HG02610 (cell line): ENCODE measurements around the gene MYH6.

Source experiments
- ATAC-seq: cut with Tn5 transposase; IDR thresholded peaks from one replicate; pipeline ENCODE4 v1.9.1; 2021; ENCODE audit warnings: mild to moderate bottlenecking, moderate library complexity; ENCODE audit not compliant: unreplicated experiment

MYH6 gene

GRCh38 chr14:23359722-23360447 is 48.2 kb downstream of the MYH6 start:
- no peak for ATAC-seq

GRCh38 chr14:23359167-23359626 is 48.9 kb downstream of the MYH6 start:
- ATAC-seq = no peak

- ATAC-seq = no peak
Observed at GRCh38 chr14:23358553-23359166, 49.4 kb downstream of the MYH6 start.

- ATAC-seq = no peak
Observed at GRCh38 chr14:23358042-23358441, 50.0 kb downstream of the MYH6 start.

DNA sequence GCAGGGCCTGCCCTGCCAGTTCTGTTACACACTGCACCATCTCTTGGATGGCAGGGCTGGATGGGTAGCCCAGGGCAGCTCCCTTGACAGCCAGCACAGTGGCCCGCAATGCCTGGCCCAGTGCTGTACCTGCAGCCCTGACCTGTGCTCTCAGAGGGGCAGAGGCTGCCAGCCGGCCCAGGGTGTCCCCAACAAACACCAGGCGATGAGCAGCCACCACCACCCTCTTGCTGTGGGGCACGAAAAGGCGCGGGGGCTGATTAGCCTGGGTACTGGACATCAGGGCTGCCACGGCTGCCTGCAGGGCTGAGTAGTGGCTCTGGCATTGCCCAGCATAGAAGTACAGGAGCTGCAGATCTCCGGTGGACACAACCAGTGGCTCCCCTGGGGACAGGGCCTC is 50.8 kb downstream of the MYH6 start:
- ATAC-seq = no peak

GRCh38 chr14:23356662-23357061 is 51.4 kb downstream of the MYH6 start:
- ATAC-seq = no peak

GRCh38 chr14:23355871-23356435 is 52.1 kb downstream of the MYH6 start:
- no peak for ATAC-seq

DNA sequence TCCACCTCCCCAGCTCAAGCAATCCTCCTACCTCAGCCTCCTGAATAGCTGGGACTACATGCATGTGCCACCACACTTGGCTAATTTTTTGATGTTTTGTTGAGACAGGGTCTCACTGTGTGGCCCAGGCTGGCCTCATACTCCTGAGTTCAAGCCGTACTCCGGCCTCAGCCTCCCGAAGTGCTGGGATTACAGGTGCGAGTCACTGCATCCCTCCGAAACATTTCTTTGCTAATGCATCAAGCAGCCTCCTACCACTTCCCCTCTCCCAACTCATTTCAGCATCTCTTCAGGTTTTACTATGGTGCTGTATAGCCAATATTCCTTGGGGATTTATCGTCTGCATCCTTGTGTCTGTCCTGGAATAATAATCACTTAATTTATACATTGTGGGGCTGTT is 53.1 kb downstream of the MYH6 start:
- ATAC-seq = no peak

DNA sequence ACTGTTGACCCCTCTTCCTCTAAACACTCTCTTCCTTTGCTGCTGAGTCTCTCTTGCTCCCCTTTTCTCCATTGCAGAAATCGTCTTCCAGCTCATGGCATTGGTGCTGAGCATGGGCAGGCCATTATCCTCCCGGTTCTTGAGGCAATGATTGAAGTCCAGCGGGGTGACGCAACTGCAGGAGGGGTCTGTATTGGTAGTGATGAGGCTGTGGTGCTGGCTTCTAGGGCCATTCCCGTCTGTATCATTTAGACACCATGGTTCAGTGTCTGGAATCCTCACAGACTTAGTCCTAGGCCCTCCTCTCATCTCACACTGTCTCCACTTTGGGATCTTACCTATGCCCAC is 54.7 kb downstream of the MYH6 start:
- no peak for ATAC-seq

DNA sequence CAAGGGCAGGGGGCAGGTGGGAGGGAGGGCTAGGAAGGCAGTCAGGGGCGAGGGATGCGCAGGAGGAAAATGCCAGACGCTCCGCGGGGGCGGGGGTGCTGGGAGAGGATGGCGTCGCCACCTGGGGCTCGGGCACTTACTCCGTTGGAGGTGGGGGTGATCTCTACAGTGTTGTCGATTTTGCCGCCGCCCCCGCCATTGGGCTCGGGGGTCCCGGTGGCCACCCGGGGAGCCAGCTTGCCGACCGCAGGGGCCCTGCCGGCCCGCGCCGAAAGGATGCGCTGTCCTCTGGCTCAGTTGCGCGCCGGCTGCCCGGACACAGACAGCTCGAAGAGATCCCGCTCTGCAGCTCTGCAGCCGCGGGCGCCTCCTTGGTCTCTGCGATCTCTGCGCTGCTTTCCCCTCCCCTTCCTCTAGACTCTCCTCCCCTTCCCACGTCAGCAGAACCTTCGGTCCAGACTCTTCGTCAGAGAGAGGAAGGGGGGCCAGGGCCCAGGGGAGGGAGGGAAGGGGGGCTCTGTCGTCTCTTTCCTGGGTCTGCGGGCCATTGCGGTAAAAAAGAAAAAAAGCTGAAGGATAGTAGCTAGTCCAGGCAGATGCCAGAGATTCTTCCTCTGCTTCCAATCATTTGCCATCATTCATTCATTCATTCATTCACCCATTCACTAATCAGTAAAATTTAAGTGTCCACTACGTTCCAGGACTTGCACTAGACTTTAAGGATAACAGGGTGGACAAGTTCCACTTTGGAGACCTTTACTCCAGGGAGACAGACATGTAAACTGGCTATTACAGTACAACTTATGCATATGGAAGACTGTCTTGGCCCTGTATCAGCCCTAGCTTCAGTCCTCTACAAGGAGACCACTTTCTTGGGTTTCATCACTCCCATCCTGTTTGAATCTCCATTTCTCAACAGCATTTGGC is 55.3 kb downstream of the MYH6 start, which contains the start of gene SLC22A17:
SLC22A17 (minus strand) TSS at position 382 of the 927 bp plus-strand sequence.
- ATAC-seq = no peak

DNA sequence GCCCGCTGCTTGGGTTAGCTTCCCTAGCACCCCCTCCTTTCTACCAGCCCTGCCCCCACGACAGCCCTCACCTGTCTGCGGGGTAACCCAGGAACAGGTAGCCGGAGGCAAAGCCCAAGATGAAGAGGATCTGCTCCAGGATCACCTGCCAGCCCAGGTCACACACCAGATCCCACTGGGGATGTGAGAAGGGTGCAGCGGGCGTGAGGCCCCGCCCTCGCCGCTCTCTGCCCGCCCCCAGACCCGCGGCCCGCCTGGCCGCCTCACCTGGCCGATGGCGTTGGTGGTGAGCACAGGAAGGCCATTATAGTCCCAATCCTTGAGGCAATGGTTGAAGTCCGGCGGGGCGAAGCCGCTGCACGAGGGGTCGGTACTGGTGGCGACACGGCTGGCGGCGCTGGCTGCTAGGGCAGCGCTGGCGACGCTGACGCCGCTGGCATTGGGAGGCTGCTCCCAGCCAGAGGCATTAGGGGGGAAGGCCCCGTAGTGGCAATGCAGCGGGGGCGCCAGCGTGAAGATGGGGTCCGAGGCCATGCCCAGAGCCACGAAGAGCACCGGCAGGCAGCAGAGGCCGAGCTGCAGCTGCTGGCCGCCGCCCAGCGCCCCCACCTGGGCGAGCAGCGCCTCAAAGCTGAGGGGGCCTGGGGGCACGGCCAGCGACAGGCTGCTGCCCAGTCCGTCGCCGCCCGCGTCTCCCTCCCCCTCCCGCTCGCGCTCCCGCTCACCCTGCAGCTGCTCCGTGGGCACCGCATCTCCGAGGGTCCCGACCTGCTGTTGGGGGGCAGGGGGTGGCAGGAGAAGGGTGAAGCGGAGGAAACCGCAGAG is 56.2 kb downstream of the MYH6 start:
- no peak for ATAC-seq

DNA sequence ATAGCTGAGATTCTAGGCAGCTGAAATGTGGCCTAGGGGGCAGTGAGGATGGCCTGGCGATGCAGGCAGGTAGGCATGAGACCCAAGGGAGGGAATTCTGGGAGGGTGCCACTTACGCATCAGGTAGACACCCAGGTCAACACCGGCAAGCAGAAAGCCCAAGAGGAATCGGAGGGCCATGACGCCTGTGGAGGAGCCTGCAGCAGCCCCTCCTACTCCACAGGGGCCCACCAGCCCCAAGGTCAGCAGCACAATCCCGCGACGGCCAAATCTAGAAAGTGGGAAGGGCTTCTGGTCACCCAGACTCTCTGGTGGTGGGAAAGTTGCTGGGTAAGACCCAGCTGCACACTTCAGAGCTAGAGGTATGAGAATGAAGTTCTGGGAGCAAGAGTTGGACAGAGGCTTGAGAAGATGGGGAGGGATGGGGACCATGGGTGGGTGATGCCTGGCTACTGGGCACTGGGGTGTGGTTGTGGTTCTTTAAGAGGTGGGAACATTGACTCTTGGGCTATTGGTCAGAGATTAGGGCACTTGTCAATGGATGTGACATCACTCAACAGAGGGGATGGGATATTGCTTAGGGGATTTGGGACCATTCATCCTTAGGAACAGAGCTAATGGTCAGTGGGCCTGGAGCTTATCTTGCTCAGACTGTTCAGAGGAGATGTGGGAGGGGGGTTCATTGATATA is 58.8 kb downstream of the MYH6 start:
- no peak for ATAC-seq

GRCh38 chr14:23348297-23348655 is 59.8 kb downstream of the MYH6 start:
- no peak for ATAC-seq

DNA sequence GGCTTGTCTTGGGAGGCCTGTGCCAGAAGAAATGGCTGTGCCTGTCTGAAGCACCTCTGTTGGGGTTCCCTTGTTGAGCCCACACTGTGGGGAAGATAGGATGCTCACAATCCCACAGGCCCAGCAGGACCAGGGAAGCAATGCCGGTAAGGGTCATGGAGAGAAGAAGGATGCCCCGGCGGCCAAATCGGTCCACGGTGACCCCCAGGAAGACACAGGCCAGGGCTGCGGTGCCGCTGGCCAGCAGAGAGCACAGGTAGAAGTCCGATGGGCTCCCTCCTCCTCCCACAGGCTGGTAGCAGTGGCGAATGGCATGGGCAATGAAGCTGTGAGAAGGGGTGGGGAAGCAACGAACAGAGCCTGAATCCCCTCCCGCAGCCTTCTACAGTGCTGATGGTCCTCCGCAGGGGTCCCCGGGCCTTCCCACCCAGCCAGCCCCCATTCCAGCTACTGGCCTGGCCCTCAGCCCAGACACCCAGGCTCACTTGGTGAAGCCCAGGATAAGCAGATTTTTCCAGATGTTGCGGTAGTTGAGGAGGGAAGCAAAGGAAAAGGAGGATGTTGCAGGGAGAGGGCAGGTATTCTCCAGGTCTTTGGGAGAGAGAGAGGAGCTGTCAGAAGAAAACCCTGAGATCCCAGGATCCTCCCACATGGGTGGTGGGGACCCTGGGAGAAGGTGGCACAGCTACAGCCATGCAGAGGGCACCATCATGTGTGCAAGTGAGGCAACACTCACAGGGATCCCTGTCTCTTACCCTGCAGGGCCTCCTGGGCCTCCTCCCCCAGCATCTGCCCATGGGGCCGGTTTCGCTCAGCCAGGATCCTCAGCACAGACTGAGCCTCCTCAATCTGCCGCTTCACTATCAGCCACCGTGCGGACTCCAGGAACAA is 60.4 kb downstream of the MYH6 start:
- no peak for ATAC-seq

DNA sequence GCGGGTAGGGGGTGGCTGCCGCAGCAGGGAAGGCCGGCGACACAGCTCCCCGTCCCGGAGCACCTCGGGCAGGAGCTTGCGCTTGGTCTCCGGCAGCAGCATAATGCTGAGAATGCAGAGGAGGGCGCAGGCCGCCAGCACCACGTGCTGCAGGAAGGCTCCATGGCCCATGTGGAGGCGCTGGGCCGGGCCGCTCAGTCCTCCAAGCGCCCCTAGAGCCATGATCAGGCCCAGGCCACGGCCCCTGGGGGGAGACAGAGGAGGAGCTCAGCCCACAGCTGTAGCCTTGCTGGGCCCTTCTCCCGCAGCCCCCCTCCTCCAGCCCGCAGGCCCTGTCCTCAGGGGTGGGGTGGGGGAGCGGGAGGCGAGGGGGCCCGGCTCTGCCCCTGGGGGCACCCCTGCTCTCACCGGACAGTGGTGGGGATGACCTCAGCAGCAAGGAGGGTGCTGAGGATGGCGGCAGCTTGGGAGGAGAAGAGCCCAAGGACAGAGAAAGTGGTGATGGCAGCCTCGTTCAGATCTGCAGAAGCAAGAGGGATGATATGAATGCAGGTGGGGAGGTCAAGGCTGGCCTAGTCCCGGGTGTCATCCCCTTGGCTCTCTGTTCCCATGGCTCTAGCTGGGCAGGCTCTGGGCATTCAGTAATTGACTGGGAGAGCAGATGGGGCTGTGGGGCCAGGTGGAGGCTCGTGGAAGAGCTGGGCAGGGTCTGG is 61.2 kb downstream of the MYH6 start:
- no peak for ATAC-seq

GRCh38 chr14:23345987-23346692 is 61.9 kb downstream of the MYH6 start:
- no peak for ATAC-seq

DNA sequence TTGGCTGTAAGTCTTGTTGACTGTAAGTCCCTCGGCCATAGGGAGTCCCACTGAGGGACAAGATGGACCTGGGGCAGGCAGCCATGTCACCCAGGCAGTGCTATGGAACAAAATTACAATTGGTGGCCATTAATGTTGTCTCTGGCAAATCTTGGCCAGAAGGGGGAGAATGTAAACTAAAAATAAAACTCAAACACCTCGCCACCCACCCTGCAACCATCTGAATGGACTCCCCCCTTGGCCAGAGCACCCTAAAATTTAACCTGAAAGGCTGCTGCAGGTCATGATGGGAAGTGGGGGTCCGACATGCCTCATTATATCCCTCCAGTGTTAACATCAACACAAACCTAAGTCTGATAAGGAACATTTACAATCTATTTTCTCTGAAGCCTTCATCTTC is 63.6 kb downstream of the MYH6 start:
- ATAC-seq = no peak
